GM21825 (cell line): ENCODE measurements around the gene FAM98C.

Experiments used
- ATAC-seq: cut with Tn5 transposase; IDR thresholded peaks from one replicate; pipeline ENCODE4 v1.9.1; 2021; ENCODE audit warnings: mild to moderate bottlenecking, moderate library complexity; ENCODE audit not compliant: unreplicated experiment

The FAM98C gene

GRCh38 chr19:38452430-38453366 is 49.8 kb downstream of the FAM98C start:
- ATAC-seq: no peak

- no peak for ATAC-seq
Measured at GRCh38 chr19:38453596-38453995, 50.7 kb downstream of the FAM98C start.

- ATAC-seq: no peak
Measured at GRCh38 chr19:38455031-38455430, 52.1 kb downstream of the FAM98C start.

DNA sequence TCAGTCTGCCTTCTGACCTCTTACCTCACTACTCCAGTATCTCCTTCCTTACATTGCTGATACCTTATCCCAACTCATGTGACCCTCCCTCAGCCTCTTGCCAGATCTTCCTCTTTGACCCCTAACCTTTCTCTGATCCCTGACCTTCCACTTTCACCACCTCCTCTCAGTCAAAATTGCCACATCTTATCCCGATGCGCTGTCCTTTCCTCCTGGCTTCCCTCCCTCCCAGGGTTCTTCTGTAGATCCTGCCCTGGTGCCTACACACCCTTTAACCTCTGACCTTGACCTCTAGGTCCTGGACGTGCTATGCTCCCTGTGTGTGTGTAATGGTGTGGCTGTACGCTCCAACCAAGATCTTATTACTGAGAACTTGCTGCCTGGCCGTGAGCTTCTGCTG is 54.3 kb downstream of the FAM98C start:
- ATAC-seq: no peak

- no peak for ATAC-seq
Measured at GRCh38 chr19:38457690-38458405, 55.0 kb downstream of the FAM98C start.
